ENCODE data around the gene ZFAND2B. TPM values are rescaled to one million over a fixed set of nuclear protein-coding genes. Genes with fewer than 3 reads are reported as not detected.
A peak's percentile ranks its signal among the peaks of the same experiment; 100 is the strongest.

ZFAND2B gene
- polyA plus RNA-seq, 1 experiment: 62.9 TPM

DNA sequence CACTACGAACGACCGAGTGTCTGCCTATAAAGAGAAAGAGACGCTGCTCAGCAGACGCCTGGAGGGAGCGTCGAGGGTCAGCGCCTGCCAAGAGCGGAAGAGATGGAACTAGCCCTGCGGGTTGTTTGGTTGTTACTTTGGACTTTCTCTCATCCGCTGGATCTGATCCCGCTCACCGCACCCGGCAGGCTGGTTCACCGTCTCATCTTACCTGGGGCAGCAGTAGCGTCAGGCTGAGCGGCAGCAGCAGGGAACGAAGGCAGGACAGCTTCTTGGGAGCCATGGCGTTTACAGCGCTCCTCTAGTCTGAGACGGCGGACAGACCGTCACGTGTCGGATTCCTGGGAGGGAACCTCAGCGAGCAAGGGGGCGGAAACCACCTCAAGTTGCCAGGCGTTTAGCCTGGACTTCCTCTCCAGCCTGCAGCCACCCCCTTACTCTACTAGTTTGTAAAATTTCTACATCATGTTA, 36.7 kb downstream of the ZFAND2B start:
- DNase-seq (ENCODE audit: low read depth): no peak
- CTCF ChIA-PET: interaction anchor here (3.7 kb wide), 1 partner anchor 51 kb away, joined by 22 read pairs; no protein-coding TSS in a partner anchor
- peak overlapping the region; percentile 23; the same call in 1 of the 2 replicates for H3K4me3 ChIP-seq (ENCODE audit: low read depth, low read length)
- TF ChIP-seq, protein P1, sequence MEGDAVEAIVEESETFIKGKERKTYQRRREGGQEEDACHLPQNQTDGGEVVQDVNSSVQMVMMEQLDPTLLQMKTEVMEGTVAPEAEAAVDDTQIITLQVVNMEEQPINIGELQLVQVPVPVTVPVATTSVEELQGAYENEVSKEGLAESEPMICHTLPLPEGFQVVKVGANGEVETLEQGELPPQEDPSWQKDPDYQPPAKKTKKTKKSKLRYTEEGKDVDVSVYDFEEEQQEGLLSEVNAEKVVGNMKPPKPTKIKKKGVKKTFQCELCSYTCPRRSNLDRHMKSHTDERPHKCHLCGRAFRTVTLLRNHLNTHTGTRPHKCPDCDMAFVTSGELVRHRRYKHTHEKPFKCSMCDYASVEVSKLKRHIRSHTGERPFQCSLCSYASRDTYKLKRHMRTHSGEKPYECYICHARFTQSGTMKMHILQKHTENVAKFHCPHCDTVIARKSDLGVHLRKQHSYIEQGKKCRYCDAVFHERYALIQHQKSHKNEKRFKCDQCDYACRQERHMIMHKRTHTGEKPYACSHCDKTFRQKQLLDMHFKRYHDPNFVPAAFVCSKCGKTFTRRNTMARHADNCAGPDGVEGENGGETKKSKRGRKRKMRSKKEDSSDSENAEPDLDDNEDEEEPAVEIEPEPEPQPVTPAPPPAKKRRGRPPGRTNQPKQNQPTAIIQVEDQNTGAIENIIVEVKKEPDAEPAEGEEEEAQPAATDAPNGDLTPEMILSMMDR (IDR thresholded peaks at IDR 0.05; ENCODE audit: insufficient read depth, low read depth, low read length): no peak
- peaks cover 9% of the 10 kb centered on the region for H3K36me3 ChIP-seq (ENCODE audit: control insufficient read depth, insufficient read depth, low read length)
- POLR2A ChIA-PET: no interaction called here
- no peaks in the 10 kb centered on the region for H3K27me3 ChIP-seq (ENCODE audit: control insufficient read depth, insufficient read depth, low read length)

DNA sequence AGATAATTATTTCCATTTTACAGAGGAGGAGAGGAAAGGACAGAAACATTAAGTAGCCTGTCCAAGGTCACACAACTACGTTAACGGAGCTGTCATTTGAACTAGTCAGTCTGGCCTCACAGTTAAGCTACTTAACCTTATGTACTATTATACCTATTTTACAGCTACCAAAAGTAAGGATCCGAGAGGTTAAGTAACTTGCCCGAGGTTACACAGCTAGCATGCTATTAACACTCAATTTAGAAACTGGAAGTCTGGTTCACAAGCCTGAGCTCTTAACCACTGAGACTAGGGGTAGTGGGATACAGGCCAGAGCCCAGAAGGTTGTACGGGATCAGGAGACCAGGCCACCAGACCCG, 38.2 kb downstream of the ZFAND2B start:
- H3K27me3 ChIP-seq (ENCODE audit: control insufficient read depth, insufficient read depth, low read length): no peaks in the 10 kb centered on the region
- ChIA-PET POLR2A (interaction anchor here (0.6 to 1.1 kb wide), 3 partner anchors 14 to 1392 kb away, joined by 3 to 5 read pairs (median 3); partner anchors contain the start of genes ANKZF1 and ATG9A), CTCF (interaction anchor here (0.7 to 3.7 kb wide), 10 partner anchors 9 to 53 kb away, joined by 3 to 22 read pairs (median 4); partner anchors contain the start of genes ANKZF1, ATG9A, DNAJB2 and TUBA4A)
- H3K36me3 ChIP-seq (ENCODE audit: control insufficient read depth, insufficient read depth, low read length): peaks cover 10% of the 10 kb centered on the region
- no peak for DNase-seq (ENCODE audit: low read depth)
- TF ChIP-seq, protein P1 (IDR thresholded peaks at IDR 0.05; ENCODE audit: insufficient read depth, low read depth, low read length): no peak
- peak overlapping the region; percentile 90 for H3K4me3 ChIP-seq (ENCODE audit: low read depth, low read length)

DNA sequence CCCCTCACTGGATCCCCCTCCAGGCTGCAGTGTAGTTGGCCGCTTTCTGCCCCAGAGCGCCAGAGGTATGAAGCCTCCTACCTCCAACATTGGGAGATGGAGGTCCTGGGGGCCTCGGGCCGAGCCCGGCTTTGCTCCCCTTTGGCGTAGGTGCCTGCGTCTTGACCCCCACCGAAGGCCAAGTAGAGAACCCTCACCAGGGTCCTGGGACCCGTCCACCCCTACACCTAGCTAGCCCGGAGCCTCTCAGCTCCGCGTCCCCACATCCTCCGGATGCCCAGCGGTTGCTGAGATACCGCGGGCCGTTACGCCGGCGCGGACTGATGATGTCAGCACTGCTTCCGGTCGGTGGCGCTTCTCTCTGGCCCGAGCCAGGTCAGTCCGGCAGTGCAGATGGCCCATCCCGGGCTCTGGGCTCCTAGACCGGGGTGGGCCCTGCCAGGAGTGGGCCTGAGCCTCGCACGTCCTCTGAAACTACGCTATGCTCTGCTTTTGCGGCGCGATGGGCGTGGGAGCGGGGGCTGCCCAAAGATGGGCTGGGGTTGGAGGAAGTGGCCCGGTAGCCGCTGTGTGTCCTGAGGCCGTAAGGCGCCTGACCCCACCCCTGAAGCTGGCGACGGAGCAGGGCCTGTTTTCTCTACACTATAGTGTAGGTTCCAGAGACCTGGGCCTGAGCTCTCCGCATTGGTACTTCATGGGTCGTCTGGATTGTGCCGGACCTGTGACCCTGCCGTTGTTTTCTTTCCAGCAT, 38.7 kb downstream of the ZFAND2B start, which contains the start of the genes GLB1L and STK16:
GLB1L (minus strand) TSS at position 297 of the 751 bp plus-strand sequence. CDS start 1,871 bp downstream, outside the sequence.
STK16 (plus strand) TSS at position 332 of the 751 bp plus-strand sequence. CDS start 521 bp downstream, outside the sequence.
- Histone ChIP-seq H3K4me3 (ENCODE audit: low read depth, low read length) (peak within 1 kb of the TSS; percentile 90), H3K36me3 (ENCODE audit: control insufficient read depth, insufficient read depth, low read length) (peaks cover 10% of the 10 kb centered on the region), H3K27me3 (ENCODE audit: control insufficient read depth, insufficient read depth, low read length) (no peaks in the 10 kb centered on the region)
- POLR2A ChIA-PET: interaction anchor here (0.6 to 1.1 kb wide), 4 partner anchors 15 to 1392 kb away, joined by 3 to 5 read pairs (median 3); partner anchors contain the start of genes ANKZF1 and ATG9A
- TF ChIP-seq, protein P1 (IDR thresholded peaks at IDR 0.05; ENCODE audit: insufficient read depth, low read depth, low read length): no peak
- DNase-seq (ENCODE audit: low read depth): no peak
- CTCF ChIA-PET: interaction anchor here (0.7 to 3.7 kb wide), 12 partner anchors 8 to 74 kb away, joined by 3 to 22 read pairs (median 4); partner anchors contain the start of genes ANKZF1, ATG9A, DNAJB2 and TUBA4A

DNA sequence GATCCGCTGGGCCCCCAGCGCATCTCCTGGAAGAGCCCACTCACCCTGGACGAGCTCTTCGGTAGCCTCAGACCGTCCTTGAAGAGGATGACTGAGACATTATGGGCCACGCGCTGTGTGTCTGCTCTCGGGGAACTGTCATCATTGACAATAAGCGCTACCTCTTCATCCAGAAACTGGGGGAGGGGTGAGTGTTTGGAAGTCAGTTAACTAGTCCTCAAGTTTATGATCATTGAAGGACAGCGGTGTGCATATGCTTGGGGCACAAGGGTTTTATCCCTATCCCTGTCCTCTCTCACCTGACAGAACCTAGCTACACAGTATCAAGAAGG, 39.3 kb downstream of the ZFAND2B start:
- no peak for DNase-seq (ENCODE audit: low read depth)
- POLR2A ChIA-PET: interaction anchor here (0.6 to 1.1 kb wide), 2 partner anchors 16 to 65 kb away, joined by 3 to 5 read pairs; partner anchors contain the start of genes ANKZF1 and ATG9A
- Histone ChIP-seq H3K27me3 (ENCODE audit: control insufficient read depth, insufficient read depth, low read length) (no peaks in the 10 kb centered on the region), H3K36me3 (ENCODE audit: control insufficient read depth, insufficient read depth, low read length) (peaks cover 10% of the 10 kb centered on the region), H3K4me3 (ENCODE audit: low read depth, low read length) (peak overlapping the region; percentile 90)
- TF ChIP-seq, protein P1 (IDR thresholded peaks at IDR 0.05; ENCODE audit: insufficient read depth, low read depth, low read length): no peak
- CTCF ChIA-PET: interaction anchor here (0.7 to 3.7 kb wide), 8 partner anchors 16 to 285 kb away, joined by 3 to 22 read pairs (median 5); partner anchors contain the start of genes ANKZF1, ATG9A and DNAJB2

DNA sequence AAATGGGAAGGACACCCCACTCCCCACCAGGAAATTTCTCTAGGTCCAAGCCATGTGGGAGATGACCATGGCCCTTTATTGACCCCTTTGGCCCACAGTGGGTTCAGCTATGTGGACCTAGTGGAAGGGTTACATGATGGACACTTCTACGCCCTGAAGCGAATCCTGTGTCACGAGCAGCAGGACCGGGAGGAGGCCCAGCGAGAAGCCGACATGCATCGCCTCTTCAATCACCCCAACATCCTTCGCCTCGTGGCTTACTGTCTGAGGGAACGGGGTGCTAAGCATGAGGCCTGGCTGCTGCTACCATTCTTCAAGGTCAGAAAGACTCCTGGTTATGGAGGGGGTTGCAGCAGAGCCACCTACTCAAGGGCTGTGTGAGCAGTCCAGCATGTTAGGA, 40.0 kb downstream of the ZFAND2B start:
- no peak overlapping the region for H3K4me3 ChIP-seq (ENCODE audit: low read depth, low read length)
- ChIA-PET POLR2A (no interaction called here), CTCF (interaction anchor here (0.7 to 3.7 kb wide), 4 partner anchors 48 to 284 kb away, joined by 3 to 22 read pairs (median 4); no protein-coding TSS in a partner anchor)
- no peaks in the 10 kb centered on the region for H3K27me3 ChIP-seq (ENCODE audit: control insufficient read depth, insufficient read depth, low read length)
- H3K36me3 ChIP-seq (ENCODE audit: control insufficient read depth, insufficient read depth, low read length): peaks cover 10% of the 10 kb centered on the region
- DNase-seq (ENCODE audit: low read depth): no peak
- TF ChIP-seq, protein P1 (IDR thresholded peaks at IDR 0.05; ENCODE audit: insufficient read depth, low read depth, low read length): no peak

Data from BJ (cell line).